ENCODE measurements around the gene KRTAP5-1. TPM values are rescaled to one million over a fixed set of nuclear protein-coding genes. Genes with fewer than 3 reads are reported as not detected.

Gene KRTAP5-1
- total and polyA plus RNA-seq, 10 of the 15 experiments (the other 5 are each of a cell fraction or from before 2014, with no cell fraction given): not detected

- SMC1A ChIA-PET (ENCODE audit: uncharacterized antibody, unreplicated experiment): interaction anchor here (1.0 kb wide), 1 partner anchor 36 kb away, joined by 3 read pairs; no protein-coding TSS in a partner anchor
- POLR2A ChIA-PET: interaction anchor here (1.6 kb wide), 1 partner anchor 16 kb away, joined by 6 read pairs; no protein-coding TSS in a partner anchor
- 19% methylated on average over 5 of the region's 5 CpGs for WGBS (ENCODE audit: insufficient coverage, insufficient replicate concordance, low lambda C conversion rate, missing lambda C conversion rate)
Observed at GRCh38 chr11:1538153-1538552, 46.9 kb downstream of the KRTAP5-1 start.

More at GRCh38 chr11:1538153-1538552, 46.9 kb downstream of the KRTAP5-1 start:
- H2AFZ ChIP-seq (ENCODE audit: control insufficient read depth, low read depth, low read length): no peak overlapping the region
- FAIRE-seq (no peak), ATAC-seq (no peak), DNase-seq (ENCODE audit: low read depth, low spot score) (no peak)
- H3K27me3 ChIP-seq (replicated peaks in 1 of 2; ENCODE audit: control insufficient read depth in 2 of 2, insufficient read depth in 2 of 2, low read length in 1 of 2): peaks cover 0 to 1% of the 10 kb centered on the region in 2 experiments; a peak in 1 of 4 replicates
- H3K9me3 ChIP-seq (replicated peaks; ENCODE audit: control insufficient read depth, insufficient read depth, low read length): no peaks in the 10 kb centered on the region
- ChIA-PET CTCF (interaction anchor here (1.1 kb wide), 1 partner anchor 37 kb away, joined by 4 read pairs; no protein-coding TSS in a partner anchor), RAD21 (ENCODE audit: unreplicated experiment) (interaction anchor here (0.9 kb wide), 1 partner anchor 34 kb away, joined by 3 read pairs; the partner anchor contains the start of gene DUSP8)
- H3K4me1 ChIP-seq (ENCODE audit: control insufficient read depth, insufficient read depth, low read length): no peaks in the 10 kb centered on the region
- H3K36me3 ChIP-seq (ENCODE audit: control insufficient read depth in 2 of 2, insufficient read depth in 2 of 2, low read length in 1 of 2): peaks cover 0 to 3% of the 10 kb centered on the region in 2 experiments; a peak in 2 of 4 replicates
- intact Hi-C loops (cut with micrococcal nuclease; ENCODE audit: unreplicated experiment) (no loop called here), in situ Hi-C loops (cut with MboI) (no loop called here)
- no peak for TF ChIP-seq PAX8 (IDR thresholded peaks at IDR 0.05)
- TF ChIP-seq PML (IDR thresholded peaks at IDR 0.05; ENCODE audit: low read length): no peak
- TF ChIP-seq SMAD5 (IDR thresholded peaks at IDR 0.05; ENCODE audit: low read depth): no peak
- no peak for TF ChIP-seq ZBED1 (IDR thresholded peaks at IDR 0.05; ENCODE audit: borderline replicate concordance)
- TF ChIP-seq E2F4 (IDR thresholded peaks at IDR 0.05; ENCODE audit: low read depth, low read length): no peak
- no peak for TF ChIP-seq CBX5 (IDR thresholded peaks at IDR 0.05; ENCODE audit: low read depth)
- TF ChIP-seq TAF1 (IDR thresholded peaks at IDR 0.05; ENCODE audit: borderline replicate concordance, low read depth, low read length): no peak
- TF ChIP-seq ZBTB4 (CRISPR knock-in tag; IDR thresholded peaks at IDR 0.05): no peak
- no peak for TF ChIP-seq SKIL (IDR thresholded peaks at IDR 0.05; ENCODE audit: low read depth, poor library complexity, severe bottlenecking)
- no peak for TF ChIP-seq POLR2AphosphoS2 (IDR thresholded peaks at IDR 0.05; ENCODE audit: low read depth, low read length)
- no peak for TF ChIP-seq HDAC2 (IDR thresholded peaks at IDR 0.05)
- TF ChIP-seq NFYB (IDR thresholded peaks at IDR 0.05; ENCODE audit: insufficient read depth, low read depth, low read length): no peak
- TF ChIP-seq EP300 (IDR thresholded peaks at IDR 0.05; ENCODE audit: borderline replicate concordance in 1 of 2, control insufficient read depth in 1 of 2, low read depth in 2 of 2, low read length in 2 of 2): no peak
- TF ChIP-seq MTA2 (IDR thresholded peaks at IDR 0.05; ENCODE audit: low read depth): no peak
- TF ChIP-seq NRF1 (conservative IDR thresholded peaks at IDR 0.05; ENCODE audit: low read depth, low read length): no peak
- TF ChIP-seq NKRF (conservative IDR thresholded peaks at IDR 0.05): no peak
- peaks cover 8% of the 10 kb centered on the region for H3K79me2 ChIP-seq (ENCODE audit: control insufficient read depth, insufficient read depth, low read length)
- no peak overlapping the region for H3K9ac ChIP-seq (ENCODE audit: control insufficient read depth, insufficient read depth, low read length)
- H3K4me3 ChIP-seq: no peak overlapping the region
- H3K27ac ChIP-seq (ENCODE audit: control insufficient read depth, insufficient read depth): no peak overlapping the region
- H4K20me1 ChIP-seq (ENCODE audit: control insufficient read depth, insufficient read depth): 0 out of 2 replicates have a peak, but pooled peaks cover under 1% of the 10 kb centered on the region
- no TSS peak for BruUV-seq (replicated peaks)
- no peak overlapping the region for H3K4me2 ChIP-seq (ENCODE audit: control insufficient read depth, insufficient read depth)
